WTC11 (cell line): Measurements from ENCODE around the gene ANO2. TPM values are rescaled to one million over a fixed set of nuclear protein-coding genes. Genes with fewer than 3 reads are reported as not detected.

Experiments
- ATAC-seq: fragments of 200-7000 bp; cut with Tn5 transposase; 2 replicates; pipeline ENCODE4 v1.10.0; 2021; ENCODE audit warnings: mild to moderate bottlenecking, moderate library complexity
- CTCF ChIA-PET: fragments of 300-600 bp; sonication (Branson Sonifier 250); formaldehyde crosslinking; loops from one replicate; lab custom pipeline; 2021; ENCODE audit warnings: antibody characterized with exemption; lab: Charles Lee
- POLR2A ChIA-PET: fragments of 350-600 bp; sonication (Branson Sonifier 250); formaldehyde crosslinking; loops from one replicate; lab custom pipeline; 2021; ENCODE audit warnings: antibody characterized with exemption; lab: Charles Lee
- DNase-seq: peaks from one replicate; pipeline ENCODE4 v3.0.0; 2021; ENCODE audit warnings: low spot score
- H3K27ac Mint-ChIP-seq: 2 replicates; pipeline ENCODE4 v1.8.0; 2021; ENCODE audit warnings: mixed read lengths
- H3K27me3 Mint-ChIP-seq: 2 replicates; pipeline ENCODE4 v1.8.0; 2021; ENCODE audit warnings: low read depth, mild to moderate bottlenecking, moderate library complexity, mixed read lengths
- H3K36me3 Mint-ChIP-seq: 2 replicates; pipeline ENCODE4 v1.8.0; 2021; ENCODE audit warnings: mixed read lengths
- H3K4me1 Mint-ChIP-seq: 2 replicates; pipeline ENCODE4 v1.8.0; 2022; ENCODE audit warnings: mixed read lengths
- H3K4me3 Mint-ChIP-seq: 2 replicates; pipeline ENCODE4 v1.8.0; 2021; ENCODE audit warnings: mild to moderate bottlenecking, moderate library complexity, mixed read lengths
- H3K9me3 Mint-ChIP-seq: 2 replicates; pipeline ENCODE4 v1.8.0; 2021; ENCODE audit warnings: mixed read lengths
- AFF4 ChIP-seq: sonication (generic); formaldehyde crosslinking; IDR thresholded peaks from 2 replicates; pipeline ENCODE4 v1.8.1; 2023; ENCODE audit warnings: mild to moderate bottlenecking, missing genetic modification reagents, borderline replicate concordance
- ARID4B ChIP-seq: sonication (generic); formaldehyde crosslinking; IDR thresholded peaks from 2 replicates; pipeline ENCODE4 v1.8.0; 2023; ENCODE audit warnings: missing genetic modification reagents, mild to moderate bottlenecking, borderline replicate concordance
- CREB1 ChIP-seq: sonication (generic); formaldehyde crosslinking; IDR thresholded peaks from 2 replicates; pipeline ENCODE4 v1.8.0; 2023; ENCODE audit warnings: mild to moderate bottlenecking, missing genetic modification reagents
- ERG ChIP-seq: fragments of 250-450 bp; sonication (Bioruptor Pico); IDR thresholded peaks from 2 replicates; pipeline ENCODE4 v1.8.0; 2021; ENCODE audit warnings: mild to moderate bottlenecking
- HMGXB4 ChIP-seq: sonication (generic); formaldehyde crosslinking; IDR thresholded peaks from 2 replicates; pipeline ENCODE4 v1.8.1; 2023; ENCODE audit warnings: mild to moderate bottlenecking, moderate library complexity, missing genetic modification reagents
- IRF2 ChIP-seq: sonication (generic); formaldehyde crosslinking; IDR thresholded peaks from 2 replicates; pipeline ENCODE4 v1.8.0; 2022; ENCODE audit warnings: low read depth, missing genetic modification reagents, borderline replicate concordance
- JUN ChIP-seq: sonication (generic); formaldehyde crosslinking; IDR thresholded peaks from 2 replicates; pipeline ENCODE4 v1.8.0; 2023; ENCODE audit warnings: mild to moderate bottlenecking, missing genetic modification reagents
- MYBL2 ChIP-seq: sonication (generic); formaldehyde crosslinking; IDR thresholded peaks from 2 replicates; pipeline ENCODE4 v1.8.1; 2023; ENCODE audit warnings: mild to moderate bottlenecking, moderate library complexity, missing genetic modification reagents
- PRDM15 ChIP-seq: sonication (generic); formaldehyde crosslinking; IDR thresholded peaks from 2 replicates; pipeline ENCODE4 v1.8.0; 2022; ENCODE audit warnings: missing genetic modification reagents
- SMAD3 ChIP-seq: sonication (generic); formaldehyde crosslinking; IDR thresholded peaks from 2 replicates; pipeline ENCODE4 v1.8.0; 2022; ENCODE audit warnings: missing genetic modification reagents, mild to moderate bottlenecking, borderline replicate concordance
- SOX15 ChIP-seq: fragments of 250-450 bp; sonication (Bioruptor Pico); IDR thresholded peaks from 2 replicates; pipeline ENCODE4 v1.9.0; 2021; ENCODE audit warnings: mild to moderate bottlenecking
- TP53 ChIP-seq: sonication (generic); formaldehyde crosslinking; IDR thresholded peaks from 2 replicates; pipeline ENCODE4 v1.8.1; 2023; ENCODE audit warnings: mild to moderate bottlenecking, missing genetic modification reagents
- ZMAT4 ChIP-seq: fragments of 250-450 bp; sonication (Bioruptor Pico); IDR thresholded peaks from 2 replicates; pipeline ENCODE4 v1.9.0; 2021; ENCODE audit warnings: mild to moderate bottlenecking
- ZNF317 ChIP-seq: sonication (generic); formaldehyde crosslinking; IDR thresholded peaks from 2 replicates; pipeline ENCODE4 v1.8.1; 2023; ENCODE audit warnings: low read depth, mild to moderate bottlenecking, moderate library complexity, missing genetic modification reagents, borderline replicate concordance
- total RNA-seq: library from RNA; stranded (reverse); gene quantifications from 3 replicates; pipeline ENCODE4 v1.2.3, GENCODE V29; 2021

The ANO2 gene
- total RNA-seq, 1 experiment from 2014 or later = 2.8 TPM

GRCh38 chr12:5783289-5783920 is 161.7 kb downstream of the ANO2 start:
- DNase-seq (no peak), ATAC-seq (no peak)
- POLR2A ChIA-PET = no interaction called here
- H3K27me3 Mint-ChIP-seq = no peaks in the 10 kb centered on the region
- H3K4me3 Mint-ChIP-seq = no peak overlapping the region
- TF ChIP-seq PRDM15 (CRISPR knock-in tag) = no peak
- no peak for TF ChIP-seq ERG (CRISPR knock-in tag)
- no peak for TF ChIP-seq SOX15 (CRISPR knock-in tag)
- TF ChIP-seq TP53 (CRISPR knock-in tag) = no peak
- no peak for TF ChIP-seq HMGXB4 (CRISPR knock-in tag)
- TF ChIP-seq MYBL2 (CRISPR knock-in tag) = no peak
- TF ChIP-seq CREB1 = no peak
- no peak for TF ChIP-seq ZNF317 (CRISPR knock-in tag)
- H3K27ac Mint-ChIP-seq = no peak overlapping the region
- H3K9me3 Mint-ChIP-seq = no peaks in the 10 kb centered on the region; the same call in 1 of the 2 replicates
- H3K36me3 Mint-ChIP-seq = no peaks in the 10 kb centered on the region
- CTCF ChIA-PET = interaction anchor here (0.5 to 1.3 kb wide), 2 partner anchors 38 to 208 kb away, joined by 3 to 4 read pairs; no protein-coding TSS in a partner anchor
- H3K4me1 Mint-ChIP-seq = no peaks in the 10 kb centered on the region

- POLR2A ChIA-PET = no interaction called here
- DNase-seq (no peak), ATAC-seq (no peak)
- no peaks in the 10 kb centered on the region; the same call in 1 of the 2 replicates for H3K9me3 Mint-ChIP-seq
- H3K27me3 Mint-ChIP-seq = no peaks in the 10 kb centered on the region
- no peak overlapping the region for H3K27ac Mint-ChIP-seq
- H3K4me3 Mint-ChIP-seq = no peak overlapping the region
- CTCF ChIA-PET = interaction anchor here (1.2 kb wide), 1 partner anchor 35 kb away, joined by 3 read pairs; no protein-coding TSS in a partner anchor
- H3K36me3 Mint-ChIP-seq = no peaks in the 10 kb centered on the region
- no peaks in the 10 kb centered on the region for H3K4me1 Mint-ChIP-seq
- TF ChIP-seq ZMAT4 (CRISPR knock-in tag) (no peak), JUN (no peak), IRF2 (CRISPR knock-in tag) (no peak), ARID4B (CRISPR knock-in tag) (no peak), AFF4 (CRISPR knock-in tag) (no peak), SMAD3 (CRISPR knock-in tag) (no peak), PRDM15 (CRISPR knock-in tag) (no peak)
These were observed 164.5 kb downstream of the ANO2 start for GRCh38 chr12:5780536-5780935.
